Measurements from ENCODE around the gene ITGAD. TPM values are rescaled to one million over a fixed set of nuclear protein-coding genes. Genes with fewer than 3 reads are reported as not detected.
"Not testable (repeated sequence)": the region's sequence is repeated elsewhere in the genome, so short reads cannot be mapped to it uniquely, and the experiment has no call there.

ITGAD gene
- total RNA-seq, 1 experiment from 2014 or later, result not detected

- no peak for DNase-seq (ENCODE audit: low read depth)
Observed at GRCh38 chr16:31429314-31429713, 36.2 kb downstream of the ITGAD start.

GRCh38 chr16:31429796-31430195, 36.7 kb downstream of the ITGAD start:
- no peak for DNase-seq (ENCODE audit: low read depth)

- DNase-seq (ENCODE audit: low read depth), result no peak
Observed at GRCh38 chr16:31430380-31431052, 37.4 kb downstream of the ITGAD start.

GRCh38 chr16:31435341-31436220, 42.4 kb downstream of the ITGAD start:
- DNase-seq (ENCODE audit: low read depth), result no peak

- DNase-seq (ENCODE audit: low read depth), result no peak
Observed at GRCh38 chr16:31436221-31437045, 43.3 kb downstream of the ITGAD start.

GRCh38 chr16:31438414-31438813, 45.3 kb downstream of the ITGAD start:
- DNase-seq (ENCODE audit: low read depth), result no peak

- not testable (repeated sequence) for DNase-seq (ENCODE audit: low read depth)
Observed at GRCh38 chr16:31439023-31439422, 45.9 kb downstream of the ITGAD start.

GRCh38 chr16:31439519-31439918, 46.4 kb downstream of the ITGAD start:
- no peak for DNase-seq (ENCODE audit: low read depth)

GRCh38 chr16:31440516-31441184, 47.5 kb downstream of the ITGAD start:
- no peak for DNase-seq (ENCODE audit: low read depth)

GRCh38 chr16:31441956-31442355, 48.8 kb downstream of the ITGAD start:
- DNase-seq (ENCODE audit: low read depth), result no peak

GRCh38 chr16:31445931-31446330, 52.8 kb downstream of the ITGAD start:
- not testable (repeated sequence) for DNase-seq (ENCODE audit: low read depth)

GRCh38 chr16:31451201-31451600, 58.1 kb downstream of the ITGAD start:
- DNase-seq (ENCODE audit: low read depth), result no peak

GRCh38 chr16:31451681-31452351, 58.7 kb downstream of the ITGAD start:
- peak; percentile 64 for DNase-seq (ENCODE audit: low read depth)

- peak; percentile 85 for DNase-seq (ENCODE audit: low read depth)
Observed at GRCh38 chr16:31452631-31453106, 59.5 kb downstream of the ITGAD start.

- peak; percentile 44 for DNase-seq (ENCODE audit: low read depth)
Observed at GRCh38 chr16:31453255-31454204, 60.4 kb downstream of the ITGAD start.

GRCh38 chr16:31455601-31456314, 62.6 kb downstream of the ITGAD start:
- no peak for DNase-seq (ENCODE audit: low read depth)

GRCh38 chr16:31456988-31457360, 63.8 kb downstream of the ITGAD start:
- no peak for DNase-seq (ENCODE audit: low read depth)

GRCh38 chr16:31458073-31458843, 65.1 kb downstream of the ITGAD start:
- peak; percentile 56 for DNase-seq (ENCODE audit: low read depth)
